ENCODE results near the gene OR2W1.

Gene OR2W1

GRCh38 chr6:29045075-29045474 lies at the start of gene OR2W1:
Gene OR2W1, minus strand, starts transcription at chr6:29045175. Its CDS starts 0 bp downstream, at chr6:29045175.
- no peak for DNase-seq (ENCODE audit: low read depth in 3 of 3)

GRCh38 chr6:29092957-29093356 lies 48.0 kb upstream of the OR2W1 start:
- no peak for DNase-seq (ENCODE audit: low read depth in 3 of 3)

- DNase-seq (ENCODE audit: low read depth in 3 of 3): no peak
Observed at GRCh38 chr6:29087213-29087612, 42.2 kb upstream of the OR2W1 start, which contains the start of gene OR2B3. Gene OR2B3, minus strand, starts transcription at chr6:29087313. Its CDS starts 65 bp downstream, at chr6:29087248.

GRCh38 chr6:29082457-29082856 lies 37.5 kb upstream of the OR2W1 start:
- no peak for DNase-seq (ENCODE audit: low read depth in 3 of 3)

- no peak for DNase-seq (ENCODE audit: low read depth in 3 of 3)
Observed at GRCh38 chr6:29081312-29081711, 36.3 kb upstream of the OR2W1 start.

- DNase-seq (ENCODE audit: low read depth in 3 of 3): no peak
Observed at GRCh38 chr6:29079203-29079602, 34.2 kb upstream of the OR2W1 start.

GRCh38 chr6:29071831-29072723 lies 27.1 kb upstream of the OR2W1 start:
- no peak for DNase-seq (ENCODE audit: low read depth in 3 of 3)

GRCh38 chr6:29051680-29052079 lies 6.7 kb upstream of the OR2W1 start:
- DNase-seq (ENCODE audit: low read depth in 3 of 3): no peak

GRCh38 chr6:29035951-29036350 lies 9.0 kb downstream of the OR2W1 start:
- no peak for DNase-seq (ENCODE audit: low read depth in 3 of 3)

GRCh38 chr6:29028821-29029220 lies 16.2 kb downstream of the OR2W1 start:
- no peak for DNase-seq (ENCODE audit: low read depth in 3 of 3)

GRCh38 chr6:29025927-29026585 lies 18.9 kb downstream of the OR2W1 start:
- DNase-seq (ENCODE audit: low read depth in 3 of 3): no peak

GRCh38 chr6:29021434-29021833 lies 23.5 kb downstream of the OR2W1 start:
- no peak for DNase-seq (ENCODE audit: low read depth in 3 of 3)

GRCh38 chr6:29019629-29020028 lies 25.3 kb downstream of the OR2W1 start:
- DNase-seq (ENCODE audit: low read depth in 3 of 3): no peak

GRCh38 chr6:29017428-29017802 lies 27.6 kb downstream of the OR2W1 start:
- no peak for DNase-seq (ENCODE audit: low read depth in 3 of 3)

GRCh38 chr6:29016559-29017427 lies 28.2 kb downstream of the OR2W1 start:
- peak; percentile 47 to 75 (median 65) for DNase-seq (ENCODE audit: low read depth in 3 of 3)

GRCh38 chr6:29014729-29015608 lies 30.0 kb downstream of the OR2W1 start:
- no peak for DNase-seq (ENCODE audit: low read depth in 3 of 3)

GRCh38 chr6:29011276-29011734 lies 33.7 kb downstream of the OR2W1 start:
- DNase-seq (ENCODE audit: low read depth in 3 of 3): peak in 1 of 3 experiments; percentile 24

GRCh38 chr6:29009358-29009757 lies 35.6 kb downstream of the OR2W1 start:
- DNase-seq (ENCODE audit: low read depth in 3 of 3): no peak

- DNase-seq (ENCODE audit: low read depth in 3 of 3): no peak
Observed at GRCh38 chr6:29008089-29008488, 36.9 kb downstream of the OR2W1 start.

- DNase-seq (ENCODE audit: low read depth in 3 of 3): no peak
Observed at GRCh38 chr6:29005183-29005885, 39.6 kb downstream of the OR2W1 start, which contains the start of gene ZNF311. Gene ZNF311, minus strand, starts transcription at chr6:29005315. Its CDS starts 1,361 bp downstream, at chr6:29003954.

All from stimulated activated CD4-positive, alpha-beta T cell treated with anti-CD3 and anti-CD28 coated beads, TNF-alpha, amount 100 ng/mL, for 4 hours (primary cell).